Measurements from ENCODE around the gene SERPINA3. TPM values are rescaled to one million over a fixed set of nuclear protein-coding genes. Genes with fewer than 3 reads are reported as not detected.

SERPINA3 gene
- total and polyA plus RNA-seq, 11 donors = 2.7 to 205 (median 23.6) TPM

GRCh38 chr14:94598816-94599655 lies 13.2 kb upstream of the SERPINA3 start:
- Histone ChIP-seq H3K4me3 (no peak overlapping the region), H3K9me3 (no peaks in the 10 kb centered on the region), H3K27me3 (no peaks in the 10 kb centered on the region), H3K27ac (peak overlapping the region in 6 of 12 donors; percentile 44 to 78 (median 62)), H3K4me1 (peaks cover 3 to 62% (median 23%) of the 10 kb centered on the region in 12 donors), H3K36me3 (no peaks in the 10 kb centered on the region)
- ATAC-seq (peak; percentile 35 to 78 (median 57)), DNase-seq (peak in 2 of 5 donors; percentile 62 to 84)
- 64 to 72% (median 65%) methylated on average over 10 to 11 of the region's 11 CpGs for WGBS, 4 donors
- intact Hi-C loops (cut with DNase I) = no loop called here
- TF ChIP-seq POLR2A (IDR thresholded peaks at IDR 0.05) = no peak

GRCh38 chr14:94599656-94600004 lies 12.6 kb upstream of the SERPINA3 start:
- Histone ChIP-seq H3K27ac (peak overlapping the region in 6 of 12 donors; percentile 44 to 78 (median 62)), H3K4me1 (peaks cover 3 to 62% (median 23%) of the 10 kb centered on the region in 12 donors), H3K9me3 (no peaks in the 10 kb centered on the region), H3K36me3 (no peaks in the 10 kb centered on the region), H3K27me3 (no peaks in the 10 kb centered on the region), H3K4me3 (no peak overlapping the region)
- intact Hi-C loops (cut with DNase I) = no loop called here
- TF ChIP-seq POLR2A (IDR thresholded peaks at IDR 0.05) (no peak), CTCF (IDR thresholded peaks at IDR 0.05) (no peak)
- 31 to 50% (median 42%) methylated on average over 3 of the region's 3 CpGs for WGBS, 4 donors
- DNase-seq = no peak
- ATAC-seq = peak in 2 of 4 donors; percentile 1 to 3

- no peak for ATAC-seq
- Histone ChIP-seq H3K4me3 (no peak overlapping the region), H3K27me3 (no peaks in the 10 kb centered on the region), H3K27ac (peak overlapping the region in 6 of 12 donors; percentile 49 to 79 (median 69)), H3K36me3 (no peaks in the 10 kb centered on the region), H3K9me3 (no peaks in the 10 kb centered on the region), H3K4me1 (peaks cover 3 to 58% (median 23%) of the 10 kb centered on the region in 12 donors)
- intact Hi-C loops (cut with DNase I) = no loop called here
- TF ChIP-seq CTCF (IDR thresholded peaks at IDR 0.05) (no peak), POLR2A (IDR thresholded peaks at IDR 0.05) (no peak)
- 78 to 95% (median 83%) methylated on average over 11 of the region's 11 CpGs for WGBS, 4 donors
- DNase-seq = no peak
Measured at GRCh38 chr14:94600148-94600545, 12.0 kb upstream of the SERPINA3 start.

- H3K27ac ChIP-seq = peak overlapping the region; percentile 43 to 79 (median 62)
- H3K9me3 ChIP-seq = no peaks in the 10 kb centered on the region
- ATAC-seq (peak; percentile 69 to 84 (median 78)), DNase-seq (peak in 4 of 5 donors; percentile 53 to 80 (median 70))
- H3K36me3 ChIP-seq = no peaks in the 10 kb centered on the region
- H3K4me3 ChIP-seq = no peak overlapping the region
- intact Hi-C loops (cut with DNase I) = no loop called here
- TF ChIP-seq CTCF (IDR thresholded peaks at IDR 0.05) = no peak
- TF ChIP-seq POLR2A (IDR thresholded peaks at IDR 0.05) = no peak
- H3K4me1 ChIP-seq = peaks cover 3 to 44% (median 23%) of the 10 kb centered on the region in 12 donors
- H3K27me3 ChIP-seq = no peaks in the 10 kb centered on the region
- 14 to 34% (median 22%) methylated on average over 6 of the region's 6 CpGs for WGBS, 4 donors
Measured at GRCh38 chr14:94601884-94602391, 10.3 kb upstream of the SERPINA3 start.
